HuH-7.5 (cell line): Measurements from ENCODE around the gene NCOA7.
"Not testable (repeated sequence)": the region's sequence is repeated elsewhere in the genome, so short reads cannot be mapped to it uniquely, and the experiment has no call there.

Experiments
- DNase-seq: peaks from one replicate; pipeline ENCODE4 v3.0.0; 2011; ENCODE audit warnings: low spot score

The NCOA7 gene

DNA sequence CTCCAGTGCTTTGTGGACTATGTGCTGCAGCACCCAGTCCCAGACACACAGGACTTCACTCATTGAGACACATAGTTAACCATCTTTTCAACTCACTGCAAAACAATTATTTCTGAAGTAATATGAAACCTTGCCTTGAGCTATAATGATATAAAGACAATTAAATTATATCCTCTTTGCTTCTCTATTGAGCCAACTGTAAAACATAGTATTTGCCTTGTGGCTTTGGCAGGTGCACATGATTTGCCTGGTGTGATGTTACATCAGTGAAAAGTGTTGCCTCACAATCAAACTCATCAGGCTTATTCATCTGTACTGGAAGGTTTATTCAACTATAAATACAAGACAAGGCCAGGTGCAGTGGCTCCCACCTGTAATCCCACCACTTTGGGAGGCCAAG, 80.6 kb downstream of the NCOA7 start:
- DNase-seq, result no peak

DNA sequence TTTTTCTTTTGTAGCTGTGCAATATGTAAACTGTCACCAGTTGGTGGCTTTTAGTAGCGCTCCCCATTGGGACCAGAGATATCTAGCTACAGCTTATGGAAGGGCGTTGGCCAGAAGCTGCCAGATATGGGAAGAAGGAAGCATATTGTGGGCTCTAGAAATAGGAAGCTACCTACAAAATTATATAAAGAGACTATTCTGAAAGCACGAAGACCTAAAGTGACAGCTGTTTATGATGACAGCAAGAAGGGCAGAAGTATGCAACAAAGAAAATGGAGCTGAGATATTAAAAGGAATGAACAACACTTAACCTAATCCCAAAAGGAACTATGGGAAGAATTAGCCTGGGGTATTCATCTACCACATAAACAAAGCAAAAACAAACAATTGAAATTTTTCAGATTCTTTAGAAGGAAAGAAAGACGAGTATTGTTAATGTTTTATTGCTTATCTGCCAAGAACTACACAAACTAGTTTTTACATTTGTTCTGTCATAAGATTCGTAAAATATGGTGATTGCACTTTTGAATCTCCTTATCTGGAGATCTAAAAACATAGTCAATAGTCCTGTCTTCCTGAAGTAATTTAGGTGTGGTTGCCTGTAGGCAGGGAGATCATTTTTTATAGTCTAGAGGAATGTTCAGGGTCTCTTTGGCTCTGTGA, 81.6 kb downstream of the NCOA7 start:
- DNase-seq, result no peak

DNA sequence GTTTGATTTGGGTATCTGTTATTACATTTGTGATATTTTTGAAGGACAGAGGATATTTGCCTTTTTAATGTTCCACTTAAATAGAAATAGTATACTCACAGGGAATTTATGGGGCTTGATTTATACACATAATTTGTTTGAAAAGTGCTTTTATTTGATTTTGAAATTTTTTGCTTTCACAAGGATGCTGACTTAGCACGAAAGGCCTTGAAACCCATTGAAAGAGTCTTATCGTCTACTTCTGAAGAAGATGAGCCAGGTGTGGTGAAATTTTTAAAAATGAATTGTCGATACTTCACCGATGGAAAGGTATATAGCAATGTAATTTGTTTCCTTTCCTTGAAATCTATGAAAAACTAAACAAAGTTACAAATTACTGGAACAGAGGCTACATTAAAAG, 91.5 kb downstream of the NCOA7 start:
- DNase-seq, result no peak

DNA sequence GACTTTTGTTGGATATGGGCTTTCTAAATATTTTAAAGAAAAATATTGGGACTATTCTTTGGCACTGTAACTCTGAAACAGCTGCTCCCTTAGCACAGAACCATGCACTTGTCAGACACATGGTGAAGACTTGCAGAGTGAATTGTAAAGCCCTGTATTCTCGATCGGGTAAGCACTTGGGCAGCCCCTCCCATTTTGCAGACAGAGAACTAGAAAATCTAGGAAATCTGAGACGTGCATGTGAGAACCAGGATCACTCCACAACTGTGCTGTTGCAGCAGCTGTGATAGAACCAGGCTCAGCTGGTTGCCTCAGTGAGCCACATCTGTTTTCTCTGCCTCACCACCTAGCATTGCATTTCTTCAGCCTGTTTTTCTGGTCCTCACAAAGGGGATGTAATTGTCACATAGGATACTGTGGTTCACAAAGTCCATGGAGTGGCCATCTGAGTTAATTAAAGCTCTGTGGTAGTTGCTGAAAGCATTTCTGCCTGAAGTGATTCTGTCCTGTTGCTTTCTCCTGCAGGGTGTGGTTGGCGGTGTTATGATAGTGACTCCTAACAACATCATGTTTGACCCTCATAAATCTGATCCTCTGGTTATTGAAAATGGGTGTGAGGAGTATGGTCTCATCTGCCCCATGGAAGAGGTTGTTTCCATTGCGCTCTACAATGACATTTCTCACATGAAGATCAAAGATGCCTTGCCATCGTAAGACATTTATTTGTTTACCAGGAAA, 94.0 kb downstream of the NCOA7 start:
- DNase-seq, result no peak

DNA sequence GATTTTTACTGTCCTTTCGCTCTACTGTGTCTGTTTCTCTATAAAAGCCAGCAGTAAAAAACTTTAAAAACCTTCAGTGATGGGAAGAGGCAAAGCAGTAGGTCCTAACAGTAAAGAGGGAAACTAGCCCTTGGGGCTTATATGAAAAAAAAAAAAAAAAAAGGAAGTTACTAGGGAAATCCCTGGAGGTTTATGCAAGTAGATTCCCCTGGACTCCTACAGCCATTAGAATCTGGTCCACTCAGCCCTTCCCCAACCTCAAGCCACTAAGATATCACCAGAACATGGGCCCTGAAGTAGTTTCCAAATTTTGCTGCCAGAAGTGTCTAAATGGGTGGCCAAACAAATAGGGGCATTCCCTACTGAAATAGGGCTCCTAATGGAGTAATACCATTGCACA, 95.3 kb downstream of the NCOA7 start:
- no peak for DNase-seq

DNA sequence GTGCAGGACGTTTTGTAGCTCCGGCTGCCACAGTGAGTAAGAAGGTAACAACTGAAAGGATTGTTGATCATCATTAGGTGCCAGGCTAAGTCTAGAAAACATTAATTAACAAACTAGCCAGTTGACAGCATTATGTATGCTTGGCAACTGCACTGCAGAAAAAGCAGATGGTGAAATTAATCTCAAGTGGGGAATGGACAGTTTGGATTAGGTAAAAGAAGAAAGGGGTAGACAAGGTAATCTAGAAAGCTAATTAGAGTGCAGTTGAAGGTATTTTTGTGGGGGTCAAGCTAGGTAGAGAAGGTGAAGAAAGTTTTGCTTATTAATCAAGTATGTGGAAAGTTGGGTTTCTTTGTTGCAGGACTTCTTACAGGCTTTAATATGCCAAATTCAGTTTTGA, 96.2 kb downstream of the NCOA7 start:
- DNase-seq, result no peak

DNA sequence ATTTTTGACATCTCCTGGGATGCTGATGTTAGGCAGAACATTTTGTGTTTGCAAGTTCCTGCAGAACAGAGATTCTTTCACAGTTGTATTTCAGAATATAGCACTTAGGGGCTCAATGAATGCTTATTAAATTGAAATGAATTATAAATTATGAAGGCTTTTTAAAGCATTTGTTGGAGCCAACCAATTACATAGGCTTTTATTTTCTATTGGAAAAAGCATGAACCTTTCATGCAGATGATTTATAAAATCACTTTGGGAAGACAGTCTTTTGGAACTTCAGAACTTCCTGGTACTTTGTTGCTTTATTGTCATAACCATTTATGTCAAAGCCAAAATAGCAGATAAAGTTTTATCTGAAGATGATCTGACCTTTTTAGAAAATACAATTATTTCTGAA, 96.6 kb downstream of the NCOA7 start:
- no peak for DNase-seq

DNA sequence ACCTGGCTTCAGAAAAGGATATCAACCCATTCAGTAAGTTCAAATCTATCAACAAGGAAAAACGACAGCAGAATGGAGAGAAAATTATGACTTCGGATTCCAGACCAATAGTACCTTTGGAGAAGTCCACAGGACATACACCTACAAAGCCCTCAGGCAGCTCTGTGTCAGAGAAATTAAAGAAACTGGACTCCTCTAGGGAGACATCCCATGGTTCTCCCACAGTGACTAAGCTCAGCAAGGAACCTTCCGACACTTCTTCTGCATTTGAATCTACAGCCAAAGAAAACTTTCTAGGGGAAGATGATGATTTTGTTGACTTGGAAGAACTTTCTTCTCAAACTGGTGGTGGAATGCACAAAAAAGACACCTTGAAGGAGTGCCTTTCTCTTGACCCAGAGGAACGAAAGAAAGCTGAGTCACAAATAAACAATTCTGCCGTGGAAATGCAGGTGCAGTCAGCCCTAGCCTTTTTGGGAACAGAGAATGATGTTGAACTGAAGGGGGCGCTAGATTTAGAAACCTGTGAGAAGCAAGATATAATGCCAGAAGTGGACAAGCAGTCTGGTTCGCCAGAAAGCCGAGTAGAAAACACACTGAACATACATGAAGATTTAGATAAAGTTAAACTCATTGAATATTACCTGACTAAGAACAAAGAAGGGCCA, 98.4 kb downstream of the NCOA7 start:
- no peak for DNase-seq

DNA sequence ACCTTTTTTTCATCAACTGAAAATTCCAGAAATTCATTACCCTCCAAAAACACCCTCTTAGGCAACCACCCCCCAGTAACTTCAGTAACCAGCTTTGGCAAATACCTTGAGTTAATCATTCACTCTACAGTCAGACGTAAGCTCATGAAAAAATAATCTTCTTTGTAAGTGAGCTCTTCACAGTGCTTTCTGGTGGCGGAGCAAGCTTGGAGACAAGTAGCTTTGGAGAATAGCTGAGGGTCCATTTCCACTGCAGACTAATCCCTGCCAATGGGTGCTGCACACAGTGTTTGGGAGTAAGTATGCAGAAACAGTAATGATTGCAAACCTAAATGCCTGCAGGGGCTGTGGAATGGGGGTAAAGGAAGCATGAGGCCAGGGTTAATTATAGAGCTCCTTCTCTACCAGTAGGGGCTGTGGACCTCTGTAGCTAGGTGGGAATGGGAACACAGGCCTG, 109.0 kb downstream of the NCOA7 start:
- DNase-seq, result peak; percentile 25

DNA sequence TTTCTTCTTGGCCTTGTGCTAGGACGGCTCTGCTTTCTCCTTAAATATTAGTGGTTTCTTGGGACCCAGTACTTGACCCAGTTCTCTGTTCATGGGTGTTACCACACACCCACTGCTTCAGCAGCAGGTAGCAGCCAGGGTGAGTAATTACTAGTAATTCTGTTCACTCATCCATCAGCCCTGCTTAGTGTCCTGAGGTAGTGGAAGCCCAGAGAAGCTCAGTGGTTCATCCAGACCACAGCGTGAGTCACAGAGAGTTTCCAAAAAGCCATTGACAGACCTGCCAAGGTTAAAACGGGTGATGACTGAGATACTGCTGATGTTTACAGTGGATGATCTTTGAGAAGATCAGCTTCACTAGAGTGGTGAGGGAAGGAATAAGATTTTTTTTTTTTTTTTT, 114.1 kb downstream of the NCOA7 start:
- no peak for DNase-seq

DNA sequence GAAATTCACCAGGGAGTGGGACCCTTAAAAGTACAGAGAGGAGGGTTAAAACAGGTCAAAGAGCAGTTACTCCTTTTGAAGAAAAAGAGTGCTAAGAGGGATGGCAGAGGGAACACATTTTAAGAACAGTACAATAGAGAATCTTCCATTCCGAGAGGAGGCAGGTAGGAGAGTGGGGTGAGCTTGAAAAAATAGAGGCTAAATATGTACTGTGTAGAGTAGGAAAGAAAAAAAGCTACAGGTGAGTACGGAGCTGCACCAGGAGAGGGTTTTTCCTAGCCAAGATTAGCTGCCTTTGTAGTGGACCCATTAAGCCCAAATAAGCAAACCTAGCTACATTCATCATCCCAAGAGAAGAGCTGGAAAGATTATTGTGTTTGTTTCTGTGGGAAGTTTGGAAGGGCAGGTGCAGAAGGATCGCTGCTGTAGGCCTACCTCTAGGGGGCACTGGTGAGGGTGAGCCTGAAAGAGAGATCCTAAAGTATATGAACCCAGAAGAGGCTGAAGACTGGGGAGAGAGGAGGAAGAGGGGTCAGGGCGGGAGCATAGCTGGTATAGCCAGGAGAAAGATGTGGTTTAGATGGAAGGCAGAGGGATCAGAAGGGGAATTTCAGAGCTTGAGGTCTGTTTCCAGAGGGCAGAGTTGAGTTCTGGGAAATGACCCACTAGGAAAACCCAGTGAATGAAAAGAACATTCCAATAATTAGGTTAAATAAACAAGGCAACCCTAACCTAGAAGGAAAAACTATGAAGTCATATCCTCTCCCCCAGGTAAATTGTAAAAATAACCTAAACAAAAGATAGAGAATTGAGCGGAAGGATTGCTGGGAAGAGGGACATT, 115.6 kb downstream of the NCOA7 start:
- DNase-seq, result no peak

DNA sequence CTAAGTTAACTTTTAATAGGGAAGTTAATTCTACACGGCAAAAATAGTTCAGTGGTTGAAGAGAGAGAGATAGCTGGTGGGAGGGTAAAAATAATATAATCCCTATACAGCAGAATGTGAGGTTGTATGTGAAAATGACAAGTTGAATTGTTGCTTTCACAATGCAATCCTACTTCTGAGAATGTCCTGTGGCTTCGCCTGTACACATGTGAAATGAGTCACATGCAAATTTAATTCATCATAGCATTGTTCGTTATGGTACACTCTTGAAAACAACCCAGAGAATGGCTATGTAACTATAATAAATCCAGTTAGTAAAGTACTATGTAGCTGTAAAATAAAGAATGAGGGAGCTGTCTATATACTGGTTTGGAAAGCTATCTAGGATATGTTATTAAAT, 119.8 kb downstream of the NCOA7 start:
- DNase-seq, result no peak

DNA sequence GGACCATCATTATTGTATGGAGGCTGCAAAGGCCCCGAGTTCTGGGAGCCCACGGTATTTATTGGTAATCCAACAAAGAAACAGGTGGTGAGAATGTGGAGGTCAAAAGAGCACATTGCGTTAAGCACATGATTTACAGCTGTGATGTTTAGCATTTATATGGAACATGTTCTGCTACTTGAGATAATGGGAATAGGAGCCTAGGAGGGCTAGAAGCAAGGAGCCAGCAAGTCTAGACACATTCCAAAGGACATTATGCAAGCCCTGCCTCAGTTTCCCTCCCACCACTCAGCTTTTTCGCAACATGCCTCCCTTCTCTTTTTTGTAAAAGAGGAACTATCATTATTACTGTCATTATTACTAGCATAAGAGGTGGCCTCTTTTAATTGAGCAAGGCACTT, 120.3 kb downstream of the NCOA7 start:
- not testable (repeated sequence) for DNase-seq

DNA sequence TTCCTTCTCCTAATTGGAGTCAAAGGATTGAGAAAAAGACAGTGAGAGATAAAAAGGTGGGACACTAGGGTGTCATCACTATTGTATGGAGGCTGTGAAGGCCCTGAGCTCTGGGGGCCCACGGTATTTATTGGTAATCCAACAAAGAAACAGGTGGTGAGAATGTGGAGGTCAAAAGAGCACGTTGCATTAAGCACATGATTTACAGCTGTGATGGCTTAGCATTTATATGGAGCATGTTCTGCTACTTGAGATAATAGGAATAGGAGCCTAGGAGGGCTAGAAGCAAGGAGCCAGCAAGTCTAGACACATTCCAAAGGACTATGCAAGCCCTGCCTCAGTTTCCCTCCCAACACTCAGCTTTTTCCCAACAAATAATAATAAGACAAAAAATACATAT, 121.7 kb downstream of the NCOA7 start:
- DNase-seq, result not testable (repeated sequence)

DNA sequence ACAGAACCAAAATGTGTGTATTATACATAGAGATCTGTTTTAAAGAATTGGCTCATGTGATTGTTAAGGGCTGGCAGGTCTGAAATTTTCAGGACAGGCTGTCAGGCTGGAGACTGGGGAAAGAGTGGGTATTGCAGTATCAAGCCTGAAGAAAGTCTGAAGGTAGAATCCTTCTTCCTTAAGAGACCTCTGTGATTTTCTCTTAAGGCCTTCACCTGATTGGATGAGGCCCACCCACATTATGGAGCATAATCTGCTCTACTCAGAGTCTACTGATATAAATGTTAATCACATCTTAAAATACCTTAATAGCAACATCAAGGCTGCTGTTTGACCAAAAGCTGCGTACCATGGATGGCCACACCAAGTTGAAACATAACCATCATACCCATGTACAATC, 122.4 kb downstream of the NCOA7 start:
- DNase-seq, result no peak

DNA sequence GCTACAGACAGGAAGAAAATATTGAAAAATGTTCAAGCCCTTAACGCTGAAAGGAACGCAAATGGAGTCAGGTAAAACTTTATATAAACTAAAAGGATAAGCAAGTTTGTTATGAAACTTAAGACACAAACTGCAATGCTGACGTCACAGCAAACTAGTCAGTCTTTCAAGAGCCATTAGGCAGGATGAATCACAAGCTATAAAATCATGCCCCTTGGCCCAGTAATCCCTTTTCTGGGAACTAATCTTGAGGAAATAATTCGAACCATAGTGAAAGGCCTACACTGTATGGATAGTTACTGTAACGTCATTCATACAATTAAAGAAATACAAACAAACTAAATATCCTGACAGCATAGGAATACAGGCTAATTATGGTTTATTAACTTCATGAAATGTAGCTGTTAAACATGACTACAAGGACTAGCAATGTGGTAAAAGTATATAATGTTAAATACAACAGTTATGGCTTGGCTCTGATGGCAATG, 123.1 kb downstream of the NCOA7 start:
- DNase-seq, result no peak

DNA sequence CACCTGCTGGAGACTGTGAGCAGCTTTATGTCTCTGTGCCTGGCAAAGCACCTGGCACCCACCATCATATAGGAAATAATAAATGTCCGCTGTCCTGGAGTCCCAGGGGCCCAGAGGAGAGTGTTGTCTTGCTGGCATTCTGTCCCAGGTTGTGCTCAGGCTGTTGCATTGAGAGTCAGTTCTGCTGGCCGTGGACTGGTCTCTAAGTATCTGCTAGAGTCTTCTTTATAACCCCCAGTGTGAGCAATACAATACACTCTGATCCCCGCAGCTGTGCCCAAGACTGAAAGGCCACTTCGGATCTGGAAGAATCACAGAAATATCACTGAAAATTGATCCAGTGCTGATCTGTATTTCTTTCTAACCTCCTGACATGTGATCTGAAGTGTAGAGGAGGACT, 127.5 kb downstream of the NCOA7 start:
- DNase-seq, result no peak

DNA sequence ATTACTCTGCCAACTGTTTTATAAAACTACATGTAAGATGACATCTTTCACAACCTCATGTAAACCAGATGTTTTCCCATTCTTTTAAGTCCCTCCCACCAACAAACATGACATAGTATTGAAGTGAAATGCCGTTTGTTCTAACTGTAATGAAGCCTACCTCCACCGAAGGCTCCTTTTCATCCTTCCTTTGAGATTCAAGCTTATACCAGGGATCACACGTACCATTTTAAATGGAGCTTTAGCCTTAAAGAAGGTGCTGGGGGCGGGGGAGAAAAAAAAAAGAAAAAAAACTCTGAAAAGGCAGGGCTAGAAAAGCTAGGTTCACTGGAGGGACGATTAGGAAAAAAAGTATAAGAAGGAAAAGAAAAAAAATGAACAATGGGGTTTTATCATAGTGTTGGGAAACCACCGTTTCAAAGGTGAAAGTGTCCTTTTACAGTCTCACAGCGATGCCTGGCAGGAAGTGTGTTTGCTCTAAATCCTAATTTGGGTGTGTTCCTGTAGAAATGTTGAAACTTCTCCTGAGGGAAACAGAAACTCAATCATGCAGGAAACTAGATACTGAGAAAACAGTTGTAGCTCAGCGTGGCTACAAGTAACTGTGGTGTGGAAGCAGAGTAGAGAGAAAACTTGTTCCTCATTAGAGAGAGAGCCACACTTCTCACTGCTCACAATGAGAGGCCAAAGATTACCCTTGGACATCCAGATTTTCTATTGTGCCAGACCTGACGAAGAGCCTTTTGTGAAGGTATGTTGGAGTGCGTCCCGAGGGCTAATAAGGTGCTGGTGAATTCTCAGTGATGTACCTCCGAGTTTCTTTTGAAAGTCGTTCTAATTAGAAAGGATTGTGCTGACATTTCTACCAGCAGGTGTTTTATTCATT, 128.2 kb downstream of the NCOA7 start:
- DNase-seq, result peak; percentile 25

DNA sequence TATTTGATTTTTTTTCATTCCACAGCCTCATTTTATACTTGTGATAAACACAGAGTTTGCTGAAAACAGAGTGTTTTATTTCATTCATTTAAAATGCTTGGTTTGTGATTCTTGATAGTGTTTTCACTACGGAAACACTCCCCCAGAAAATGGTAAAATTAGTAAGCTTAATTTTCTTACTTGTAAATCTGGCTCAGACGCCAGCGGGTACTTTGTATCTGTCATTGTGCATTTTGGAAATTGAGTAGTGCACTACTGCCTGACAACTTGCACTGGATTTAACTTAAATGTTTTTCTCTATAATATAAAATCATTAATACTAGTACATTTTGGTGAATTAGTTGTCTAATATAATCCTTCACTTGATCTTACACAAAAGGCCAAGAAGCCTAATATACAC, 128.9 kb downstream of the NCOA7 start:
- no peak for DNase-seq

DNA sequence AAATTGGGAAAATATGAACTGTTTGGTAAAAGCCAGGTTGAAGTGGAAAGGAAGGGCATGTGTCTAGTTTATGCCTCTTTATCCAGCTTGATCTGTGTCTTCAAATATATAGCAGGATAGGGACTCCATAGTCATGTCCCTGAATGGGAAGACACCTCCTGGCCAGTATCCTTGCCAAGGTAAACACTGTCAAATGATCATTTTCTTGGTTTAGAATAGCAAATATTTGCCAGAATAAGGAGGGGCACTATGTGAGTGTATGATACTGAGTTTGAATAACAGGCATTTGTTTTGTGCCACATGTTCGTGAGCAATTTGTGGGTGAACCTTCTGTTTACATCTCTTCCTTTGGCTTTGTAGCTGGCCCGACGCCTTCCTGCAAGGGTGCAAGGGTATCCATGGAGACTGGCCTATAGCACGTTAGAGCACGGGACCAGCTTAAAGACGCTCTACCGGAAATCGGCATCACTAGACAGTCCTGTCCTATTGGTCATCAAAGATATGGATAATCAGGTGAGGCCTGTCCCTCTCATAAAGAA, 131.6 kb downstream of the NCOA7 start:
- DNase-seq, result no peak

DNA sequence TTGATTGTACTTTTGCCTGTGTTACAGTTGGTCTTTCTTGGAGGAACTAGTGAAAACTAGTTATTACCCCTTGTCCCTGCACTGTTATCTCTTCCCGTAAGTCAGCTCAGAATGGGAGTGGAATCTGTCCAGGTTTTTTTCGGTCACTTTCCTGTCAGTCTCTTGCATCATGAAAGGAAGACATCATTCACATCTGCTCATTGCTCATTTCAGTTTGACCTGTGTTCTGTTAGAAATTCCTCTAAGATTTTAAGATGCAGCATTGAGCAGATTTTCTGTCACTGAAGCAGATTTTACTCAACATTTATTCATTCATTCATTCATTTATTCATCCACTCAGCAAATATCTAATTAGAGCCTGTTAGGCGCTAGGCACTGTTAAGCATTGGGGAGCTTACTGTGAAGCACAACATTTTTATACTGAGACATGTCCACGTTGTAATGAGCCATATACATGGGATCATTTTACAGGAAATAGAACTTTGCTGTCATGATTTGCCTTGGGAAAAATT, 132.7 kb downstream of the NCOA7 start:
- DNase-seq, result no peak
